Lower leg skin (tissue), 4 donors: ENCODE results near the gene KCNJ13. TPM values are rescaled to one million over a fixed set of nuclear protein-coding genes. Genes with fewer than 3 reads are reported as not detected.

Source experiments
- DNase-seq, 2 donors: peaks; one replicate each; pipeline ENCODE4 v3.0.0-alpha.2; 2019; ENCODE audit warnings: low spot score in 2 of 2
- H3K4me3 ChIP-seq: fragments of 200-600 bp; sonication (generic); 2 replicates; pipeline ENCODE4 v1.5.1; 2017; ENCODE audit warnings: mild to moderate bottlenecking, low read depth; ENCODE audit not compliant: poor library complexity, severe bottlenecking
- POLR2A ChIP-seq, 2 donors: fragments of 450-650 bp; IDR thresholded peaks; one replicate each; pipeline ENCODE4 v1.6.1; 2016 to 2017; ENCODE audit warnings: antibody characterized with exemption in 2 of 2, mild to moderate bottlenecking in 1 of 2, moderate library complexity in 1 of 2
- WGBS, 2 donors: methylation state at CpG; one replicate each; pipeline ENCODE4 v1.1.5; 2018; 5-methylcytosine and 5-hydroxymethylcytosine counted together
- intact Hi-C: fragments of 100-400 bp; cut with DNase I; formaldehyde crosslinking; loops from one replicate; pipeline ENCODE4 v1.15.0; 2023; ENCODE audit warnings: low total_unique reads
- total RNA-seq, 4 donors: library from RNA; depleted of rRNA; stranded (reverse); fragments of >200 nt; gene quantifications; one replicate each; pipeline ENCODE4 v1.1.0, GENCODE V29; 2016
- TF ChIP-seq, protein P1 (sequence below), 3 donors: fragments of 450-650 bp; IDR thresholded peaks; one replicate each; pipeline ENCODE4 v1.5.1; 2016; ENCODE audit warnings: antibody characterized with exemption in 3 of 3, mild to moderate bottlenecking in 3 of 3, moderate library complexity in 2 of 3

KCNJ13 gene
- total RNA-seq, 4 donors from 2014 or later, result 0.84 to 5.2 (median 3.2) TPM

DNA sequence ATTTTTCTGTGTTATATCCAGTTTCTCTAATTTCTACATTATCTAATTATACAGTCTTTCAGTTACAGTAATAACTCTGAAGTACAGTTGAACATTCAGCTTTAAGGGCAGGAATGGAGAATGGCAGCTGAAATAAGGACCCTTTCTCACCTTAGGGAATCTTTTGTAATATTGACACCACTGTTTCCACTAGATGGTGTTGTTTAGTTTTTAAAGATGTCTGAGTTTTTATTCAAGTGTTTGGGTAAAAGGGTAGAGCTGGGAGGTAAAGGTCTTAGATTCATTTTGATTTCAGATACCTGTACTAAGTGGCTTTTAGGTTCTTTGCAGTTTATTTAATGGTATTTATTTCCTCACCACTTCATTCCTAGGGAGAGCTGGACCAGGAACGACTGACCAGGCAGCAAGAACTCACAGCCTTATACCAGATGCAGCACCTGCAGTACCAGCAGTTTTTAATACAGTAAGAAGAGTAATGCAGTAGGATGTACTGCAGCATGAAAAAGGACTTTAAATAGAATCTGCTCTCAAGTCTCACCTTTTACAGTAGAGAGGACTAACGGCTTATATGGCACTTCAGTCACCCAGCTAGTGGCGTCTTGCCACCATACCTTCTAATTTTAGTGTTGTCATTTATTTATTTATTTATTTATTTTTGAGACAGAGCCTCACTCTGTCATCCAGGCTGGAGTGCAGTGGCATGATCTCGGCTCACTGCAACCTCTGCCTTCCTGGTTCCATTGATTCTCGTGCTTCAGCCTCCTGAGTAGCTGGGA, 33.2 kb upstream of the KCNJ13 start:
- no peak for DNase-seq
- H3K4me3 ChIP-seq, result no peak overlapping the region
- intact Hi-C loops, result no loop called here
- 89 to 93% methylated on average over 5 of the region's 5 CpGs for WGBS, 2 donors
- TF ChIP-seq, protein P1, sequence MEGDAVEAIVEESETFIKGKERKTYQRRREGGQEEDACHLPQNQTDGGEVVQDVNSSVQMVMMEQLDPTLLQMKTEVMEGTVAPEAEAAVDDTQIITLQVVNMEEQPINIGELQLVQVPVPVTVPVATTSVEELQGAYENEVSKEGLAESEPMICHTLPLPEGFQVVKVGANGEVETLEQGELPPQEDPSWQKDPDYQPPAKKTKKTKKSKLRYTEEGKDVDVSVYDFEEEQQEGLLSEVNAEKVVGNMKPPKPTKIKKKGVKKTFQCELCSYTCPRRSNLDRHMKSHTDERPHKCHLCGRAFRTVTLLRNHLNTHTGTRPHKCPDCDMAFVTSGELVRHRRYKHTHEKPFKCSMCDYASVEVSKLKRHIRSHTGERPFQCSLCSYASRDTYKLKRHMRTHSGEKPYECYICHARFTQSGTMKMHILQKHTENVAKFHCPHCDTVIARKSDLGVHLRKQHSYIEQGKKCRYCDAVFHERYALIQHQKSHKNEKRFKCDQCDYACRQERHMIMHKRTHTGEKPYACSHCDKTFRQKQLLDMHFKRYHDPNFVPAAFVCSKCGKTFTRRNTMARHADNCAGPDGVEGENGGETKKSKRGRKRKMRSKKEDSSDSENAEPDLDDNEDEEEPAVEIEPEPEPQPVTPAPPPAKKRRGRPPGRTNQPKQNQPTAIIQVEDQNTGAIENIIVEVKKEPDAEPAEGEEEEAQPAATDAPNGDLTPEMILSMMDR (IDR thresholded peaks at IDR 0.05), result no peak
- no peak for TF ChIP-seq POLR2A (IDR thresholded peaks at IDR 0.05)

DNA sequence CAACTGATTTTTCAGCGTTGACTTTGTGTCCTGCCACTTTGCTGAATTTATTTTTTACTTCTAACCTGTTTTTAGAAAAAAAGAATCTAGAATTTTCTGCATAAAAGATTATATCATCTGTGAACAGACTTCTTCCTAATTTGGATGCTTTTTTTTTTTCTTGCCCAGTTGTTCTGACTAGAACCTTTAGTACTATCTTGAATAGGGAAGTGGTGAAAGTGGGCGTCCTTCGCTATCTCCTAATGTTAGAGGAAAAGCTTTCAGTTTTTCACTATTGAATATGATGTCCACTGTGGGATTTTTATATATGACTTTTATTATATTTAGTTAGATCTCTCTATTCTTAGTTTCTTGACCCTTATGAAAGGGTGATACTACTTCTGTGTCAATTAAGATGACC, 25.7 kb upstream of the KCNJ13 start:
- 94% methylated on average over 3 of the region's 3 CpGs for WGBS, 2 donors
- no peak overlapping the region for H3K4me3 ChIP-seq
- intact Hi-C loops, result no loop called here

DNA sequence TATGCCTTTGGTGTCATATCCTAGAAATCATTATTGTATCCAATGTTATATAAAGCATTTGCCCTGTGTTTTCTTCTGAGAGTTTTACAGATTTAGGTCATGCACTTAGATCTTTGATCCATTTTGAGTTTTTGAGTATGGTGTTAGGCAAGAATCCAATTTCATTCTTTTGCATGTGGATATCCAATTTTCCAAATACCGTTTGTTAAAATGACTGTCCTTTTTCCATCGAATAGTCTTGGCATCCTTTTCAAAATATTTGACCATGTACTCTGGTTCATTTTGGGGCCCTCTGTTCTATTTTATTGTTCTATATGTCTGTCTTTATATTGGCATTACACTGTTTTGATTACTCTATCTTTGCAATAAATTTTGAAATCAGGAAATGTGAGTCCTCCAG, 23.8 kb upstream of the KCNJ13 start:
- no peak overlapping the region for H3K4me3 ChIP-seq
- DNase-seq, result no peak
- intact Hi-C loops, result no loop called here
- no peak for TF ChIP-seq POLR2A (IDR thresholded peaks at IDR 0.05)
- TF ChIP-seq, protein P1 (IDR thresholded peaks at IDR 0.05), result no peak
- 83 to 94% methylated on average over 2 of the region's 2 CpGs for WGBS, 2 donors

More for the DNA sequence above, 25.7 kb upstream of the KCNJ13 start:
- no peak for DNase-seq
- TF ChIP-seq, protein P1 (IDR thresholded peaks at IDR 0.05), result no peak
- no peak for TF ChIP-seq POLR2A (IDR thresholded peaks at IDR 0.05)

DNA sequence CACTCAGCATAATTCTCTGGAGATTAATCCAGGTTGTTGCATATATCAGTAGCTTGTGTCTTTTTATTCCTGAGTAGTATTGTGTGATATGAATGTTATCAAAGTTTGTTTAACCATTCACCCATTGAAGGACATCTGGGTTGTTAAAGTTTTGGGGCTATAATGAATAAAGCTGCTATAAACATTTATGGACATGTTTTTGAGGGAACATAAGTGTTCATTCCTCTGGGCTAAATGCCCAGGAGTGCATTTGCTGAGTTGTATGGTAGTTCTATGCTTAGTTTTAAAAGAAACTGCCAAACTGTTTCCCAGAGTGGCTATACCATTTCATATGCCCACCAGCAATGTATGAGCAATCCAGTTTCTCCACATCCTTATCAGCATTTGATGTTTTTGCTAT, 21.8 kb upstream of the KCNJ13 start:
- DNase-seq, result no peak
- intact Hi-C loops, result no loop called here
- H3K4me3 ChIP-seq, result no peak overlapping the region
- no peak for TF ChIP-seq POLR2A (IDR thresholded peaks at IDR 0.05)
- TF ChIP-seq, protein P1 (IDR thresholded peaks at IDR 0.05), result no peak

DNA sequence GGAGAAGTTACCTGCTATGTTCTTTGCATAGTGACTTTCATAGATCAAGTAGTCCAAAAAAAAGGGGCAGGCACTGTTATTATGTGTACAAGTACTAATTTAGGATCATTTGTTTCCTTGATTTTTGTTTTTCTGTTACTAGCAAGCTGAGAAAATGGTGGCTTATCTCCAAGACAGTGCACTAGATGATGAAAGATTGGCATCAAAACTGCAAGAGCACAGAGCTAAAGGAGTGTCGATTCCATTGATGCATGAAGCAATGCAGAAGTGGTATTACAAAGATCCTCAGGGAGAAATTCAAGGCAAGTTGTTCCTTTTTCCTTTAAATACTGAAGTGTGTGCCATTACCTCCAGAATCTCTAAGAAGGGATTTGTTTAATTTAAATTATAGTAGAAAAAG, 19.6 kb upstream of the KCNJ13 start:
- TF ChIP-seq, protein P1 (IDR thresholded peaks at IDR 0.05), result no peak
- TF ChIP-seq POLR2A (IDR thresholded peaks at IDR 0.05), result no peak
- intact Hi-C loops, result no loop called here
- no peak overlapping the region for H3K4me3 ChIP-seq
- WGBS, 2 donors, result 86 to 88% methylated on average over 1 of the region's 1 CpG
- no peak for DNase-seq

DNA sequence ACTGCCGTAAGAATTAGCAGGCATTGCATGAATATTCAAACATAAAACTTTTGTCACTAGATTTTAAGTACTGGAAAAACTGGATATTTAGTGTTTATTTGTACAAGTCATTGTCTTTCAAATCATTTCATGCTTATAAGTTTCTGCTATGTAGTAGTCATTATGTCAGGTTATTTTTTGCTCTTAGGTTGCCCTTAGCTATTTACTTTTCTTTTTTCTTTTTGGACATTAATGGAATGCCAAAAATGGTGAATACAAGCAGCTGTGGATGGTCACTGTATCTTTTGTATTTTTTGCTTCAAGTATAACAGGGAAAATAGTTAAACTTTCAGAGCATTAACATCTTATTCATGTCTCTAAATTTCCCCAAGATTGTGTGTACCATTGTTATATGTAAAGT, 18.6 kb upstream of the KCNJ13 start:
- TF ChIP-seq POLR2A (IDR thresholded peaks at IDR 0.05), result no peak
- TF ChIP-seq, protein P1 (IDR thresholded peaks at IDR 0.05), result no peak
- DNase-seq, result no peak
- WGBS, 2 donors, result 79 to 85% methylated on average over 1 of the region's 1 CpG
- H3K4me3 ChIP-seq, result no peak overlapping the region
- intact Hi-C loops, result no loop called here
